Aorta (tissue), 5 donors: Measurements from ENCODE around the gene LILRB2. TPM values are rescaled to one million over a fixed set of nuclear protein-coding genes. Genes with fewer than 3 reads are reported as not detected.
"Not testable (repeated sequence)": the region's sequence is repeated elsewhere in the genome, so short reads cannot be mapped to it uniquely, and the experiment has no call there.

Experiments used
- ATAC-seq: fragments of 200-7000 bp; cut with Tn5 transposase; one replicate; pipeline ENCODE4 v1.9.1; 2022; ENCODE audit warnings: moderate library complexity; ENCODE audit not compliant: low FRiP score
- DNase-seq, 2 donors: peaks; one replicate each; pipeline ENCODE4 v3.0.0-alpha.2; 2020
- H3K27ac ChIP-seq, 2 donors: one replicate each; pipeline ENCODE4 v1.5.1; 2013; ENCODE audit warnings: low read length in 2 of 2, mild to moderate bottlenecking in 2 of 2, moderate library complexity in 2 of 2, control low read depth in 1 of 2, inconsistent platforms in 1 of 2, low read depth in 1 of 2
- H3K27me3 ChIP-seq, 2 donors: one replicate each; pipeline ENCODE4 v1.6.1; 2013; ENCODE audit warnings: control low read depth in 1 of 2, low read length in 1 of 2, mild to moderate bottlenecking in 1 of 2, moderate library complexity in 1 of 2; ENCODE audit not compliant: insufficient read depth in 2 of 2, control insufficient read depth in 1 of 2
- H3K36me3 ChIP-seq, 2 donors: one replicate each; pipeline ENCODE4 v1.6.1; 2013; ENCODE audit warnings: control low read depth in 1 of 2, low read length in 1 of 2, mild to moderate bottlenecking in 1 of 2; ENCODE audit not compliant: insufficient read depth in 2 of 2, control insufficient read depth in 1 of 2
- H3K4me1 ChIP-seq, 2 donors: one replicate each; pipeline ENCODE4 v1.6.1; 2013; ENCODE audit warnings: low read length in 2 of 2, control low read depth in 1 of 2, mild to moderate bottlenecking in 1 of 2, moderate library complexity in 1 of 2; ENCODE audit not compliant: insufficient read depth in 2 of 2, control insufficient read depth in 1 of 2
- H3K4me3 ChIP-seq, 2 donors: one replicate each; pipeline ENCODE4 v1.5.1; 2013; ENCODE audit warnings: low read length in 2 of 2, control low read depth in 1 of 2, mild to moderate bottlenecking in 1 of 2
- H3K9me3 ChIP-seq: one replicate; pipeline ENCODE4 v1.6.1; 2013; ENCODE audit warnings: mild to moderate bottlenecking, low read length; ENCODE audit not compliant: control insufficient read depth
- WGBS, 2 donors: extraction: QIAGEN DNeasy Blood & Tissue Kit; methylation state at CpG; one replicate each; pipeline ENCODE4 v1.1.7; 2013; 5-methylcytosine and 5-hydroxymethylcytosine counted together
- intact Hi-C, 2 donors: fragments of 100-400 bp; cut with DNase I; formaldehyde crosslinking; loops; one replicate each; pipeline versions ENCODE4 v1.14.2 to v1.15.0; 2022
- polyA plus RNA-seq, 2 donors: library from polyadenylated mRNA; stranded (reverse); fragments of 200-250 nt; gene quantifications; one replicate each; pipeline ENCODE4 v1.2.3, GENCODE V29; 2013
- total RNA-seq, 2 donors: library from RNA; stranded (reverse); fragmentation: NEBNext Ultra II Directional; extraction: Animal tissue kit (Norgen Biotek cat#: 25700); gene quantifications; one replicate each; pipeline ENCODE4 v1.2.1, GENCODE V29; 2021
- donor health status: healthy with polysubstance abuse.
- donor health status: Bipolar disorder and iron deficiency.
- donor health status: DM: no; HTN: no; CAD: no.
- donor health status: DM: no; HTN: no; CAD: no.
- donor health status: DM: yes; HTN: yes; CAD: no.

Gene LILRB2
- total and polyA plus RNA-seq, 4 donors: 0.38 to 22.7 (median 6.1) TPM

DNA sequence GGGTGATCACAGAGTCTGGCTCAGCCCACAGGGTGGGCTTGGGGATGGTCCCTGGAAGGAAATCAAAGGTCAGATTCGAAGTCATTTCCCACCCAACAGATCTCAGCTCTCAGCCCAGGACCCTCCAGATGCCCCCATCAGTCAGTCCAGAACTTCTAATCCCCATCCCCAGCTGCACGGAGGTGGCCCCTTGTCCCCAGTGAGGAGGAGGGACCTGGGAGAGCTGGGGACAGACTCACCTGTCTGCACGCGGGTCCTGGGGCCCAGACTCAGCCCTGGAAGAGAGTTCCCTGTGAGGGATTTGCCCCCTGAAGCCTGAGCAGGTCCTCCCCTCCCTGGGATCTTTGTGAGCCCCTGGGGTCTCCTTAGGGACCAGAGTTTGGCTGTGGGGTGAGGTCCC lies 885 bp downstream of the LILRB2 start:
- ATAC-seq: not testable (repeated sequence)
- WGBS, 2 donors: 44 to 48% methylated on average over 4 of the region's 4 CpGs

DNA sequence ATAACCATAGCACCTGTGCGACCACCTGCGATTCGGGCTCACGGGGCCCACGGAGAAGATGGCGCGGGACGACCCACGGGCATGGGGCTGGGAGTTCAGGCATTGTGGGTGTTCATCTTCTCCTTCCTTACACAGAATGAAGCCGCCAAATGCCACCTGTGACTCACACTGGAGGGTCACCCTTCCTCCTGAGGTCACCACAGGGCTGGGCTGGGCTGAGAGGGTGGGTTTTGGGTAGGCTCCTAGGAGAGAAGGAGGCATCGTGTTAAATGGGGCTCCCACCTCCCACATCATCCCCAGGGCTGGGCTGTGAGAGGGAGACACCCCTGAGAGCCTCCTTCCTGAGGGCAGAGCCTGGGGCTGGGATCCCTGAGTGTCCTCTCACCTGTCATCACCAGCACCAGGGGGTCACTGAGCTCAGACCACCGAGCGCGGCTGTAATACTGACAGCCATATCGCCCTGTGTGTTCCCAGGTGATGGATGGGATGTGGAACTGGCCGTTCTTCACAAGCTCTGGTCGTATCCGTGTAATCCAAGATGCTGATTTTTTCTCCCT lies 1.4 kb downstream of the LILRB2 start:
- Histone ChIP-seq H3K36me3 (no peaks in the 10 kb centered on the region), H3K9me3 (no peaks in the 10 kb centered on the region), H3K4me1 (no peaks in the 10 kb centered on the region), H3K4me3 (no peak overlapping the region), H3K27me3 (no peaks in the 10 kb centered on the region), H3K27ac (no peak overlapping the region)
- intact Hi-C loops: no loop called here
- DNase-seq (no peak), ATAC-seq (no peak)
- 73 to 77% methylated on average over 18 of the region's 18 CpGs for WGBS, 2 donors

More for the DNA sequence above, 885 bp downstream of the LILRB2 start:
- H3K4me1 ChIP-seq, intact Hi-C loops, H3K36me3 ChIP-seq, H3K27me3 ChIP-seq, H3K4me3 ChIP-seq, DNase-seq, H3K27ac ChIP-seq, H3K9me3 ChIP-seq: not testable (repeated sequence)

DNA sequence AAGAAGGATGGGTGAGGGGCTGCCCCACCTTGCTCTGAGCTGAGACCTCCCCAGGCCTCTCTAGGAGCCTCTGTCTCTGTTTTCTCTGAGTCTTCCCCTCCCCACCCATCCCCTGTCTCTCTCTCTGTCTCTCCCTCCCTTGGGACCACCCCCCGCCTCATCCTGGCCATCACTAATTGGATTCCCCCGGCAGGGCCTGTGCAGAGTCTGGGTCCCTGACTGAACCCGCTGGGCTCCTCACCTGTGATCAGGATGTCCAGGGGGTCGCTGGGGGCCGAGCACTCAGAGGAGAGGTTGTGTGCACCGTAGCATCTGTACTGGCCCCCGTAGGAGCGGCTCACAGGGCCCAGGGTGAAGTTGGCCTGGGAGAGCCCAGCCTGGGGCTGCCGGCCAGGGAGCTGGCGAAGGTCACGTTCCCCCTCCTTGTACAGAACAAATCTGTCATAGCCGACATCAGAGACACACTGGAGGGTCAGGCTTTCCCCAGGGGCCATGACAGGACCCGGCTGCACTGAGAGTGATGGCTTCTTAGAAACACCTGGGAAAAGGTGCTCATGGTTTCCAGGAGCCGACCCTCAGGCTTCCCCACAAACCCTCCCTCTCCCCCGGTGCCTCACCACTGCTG lies 2.2 kb downstream of the LILRB2 start:
- 73% methylated on average over 14 to 15 of the region's 15 CpGs for WGBS, 2 donors
- H3K27ac ChIP-seq, H3K4me1 ChIP-seq, DNase-seq, H3K9me3 ChIP-seq, H3K4me3 ChIP-seq, intact Hi-C loops, H3K36me3 ChIP-seq, ATAC-seq, H3K27me3 ChIP-seq: not testable (repeated sequence)

GRCh38 chr19:54278056-54278455 lies 2.9 kb downstream of the LILRB2 start:
- H3K27me3 ChIP-seq, H3K27ac ChIP-seq, DNase-seq, H3K36me3 ChIP-seq, ATAC-seq, H3K4me3 ChIP-seq, H3K9me3 ChIP-seq, H3K4me1 ChIP-seq, intact Hi-C loops: not testable (repeated sequence)
- WGBS, 2 donors: 76 to 82% methylated on average over 11 to 13 of the region's 13 CpGs

DNA sequence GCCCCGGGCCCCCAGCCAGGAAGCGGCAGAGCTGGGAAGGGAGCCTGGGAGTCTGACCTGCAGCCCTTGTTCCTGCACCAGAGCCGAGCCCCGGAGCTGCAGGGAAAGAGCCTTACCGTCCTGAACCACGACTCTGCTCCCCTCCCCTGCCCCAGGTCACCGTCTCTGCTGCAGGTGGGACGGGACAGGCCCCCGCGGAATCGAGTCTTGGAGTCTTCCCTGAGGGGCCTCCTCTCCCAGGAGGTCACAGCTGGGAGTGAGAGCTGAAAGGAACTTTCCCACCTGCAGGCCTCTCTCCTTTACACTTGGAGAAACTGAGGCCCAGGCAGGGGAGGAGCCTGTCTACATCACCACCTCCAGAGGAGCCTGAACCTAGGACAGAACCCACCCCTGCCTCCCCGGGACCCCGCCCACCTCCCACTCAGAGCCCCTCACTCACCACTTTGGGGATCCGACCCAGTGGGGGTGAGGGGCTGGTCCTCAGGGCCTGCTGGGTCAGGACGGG lies 3.7 kb downstream of the LILRB2 start:
- WGBS, 2 donors: 70 to 73% methylated on average over 13 to 15 of the region's 15 CpGs
- H3K9me3 ChIP-seq, H3K27ac ChIP-seq, intact Hi-C loops, ATAC-seq, H3K4me3 ChIP-seq, DNase-seq, H3K4me1 ChIP-seq, H3K27me3 ChIP-seq, H3K36me3 ChIP-seq: not testable (repeated sequence)

DNA sequence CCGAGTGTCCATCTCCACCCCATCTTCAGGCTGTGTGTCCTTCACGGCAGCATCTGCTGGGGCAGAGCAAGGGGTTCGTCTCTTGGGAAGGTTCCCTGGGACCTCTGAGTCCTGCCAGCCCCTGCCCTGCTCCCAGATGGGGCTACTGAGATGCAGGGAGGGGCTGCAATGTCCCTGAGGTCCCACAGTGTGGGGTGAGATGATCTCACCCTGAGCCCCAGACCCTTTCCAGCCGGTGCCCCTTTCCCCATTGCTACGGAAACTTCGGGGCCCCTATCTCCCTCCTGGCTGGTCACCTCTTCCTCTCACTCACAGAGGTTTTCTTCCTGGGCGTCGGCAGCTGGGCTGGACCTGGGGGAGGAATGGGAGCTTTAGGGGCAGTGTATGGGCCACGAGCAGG lies 5.0 kb downstream of the LILRB2 start:
- Histone ChIP-seq H3K36me3 (no peaks in the 10 kb centered on the region), H3K27me3 (no peaks in the 10 kb centered on the region), H3K27ac (no peak overlapping the region), H3K4me3 (no peak overlapping the region), H3K4me1 (no peaks in the 10 kb centered on the region), H3K9me3 (no peaks in the 10 kb centered on the region)
- DNase-seq: no peak
- no peak for ATAC-seq
- 60 to 68% methylated on average over 8 to 9 of the region's 9 CpGs for WGBS, 2 donors
- intact Hi-C loops: no loop called here

DNA sequence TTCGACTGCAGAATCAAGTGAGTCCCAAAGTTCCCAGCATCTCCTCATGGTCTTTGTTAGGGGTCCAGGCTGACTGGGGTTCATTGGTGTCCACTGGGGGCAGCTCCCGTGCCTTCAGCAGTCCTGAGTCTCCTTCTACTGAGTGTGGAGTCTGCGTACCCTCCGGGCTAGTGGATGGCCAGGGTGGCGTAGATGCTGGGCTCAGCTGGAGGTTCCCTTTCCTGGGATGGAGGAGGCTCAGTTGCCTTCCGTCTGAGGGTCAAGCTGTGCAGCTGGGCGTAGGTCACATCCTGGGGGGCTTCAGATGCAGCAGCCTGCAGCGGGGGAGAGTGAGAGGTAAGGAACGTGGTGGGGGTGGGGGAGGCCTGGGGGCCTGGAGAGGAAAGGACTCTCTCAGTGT lies 6.4 kb downstream of the LILRB2 start:
- H3K27me3 ChIP-seq, H3K27ac ChIP-seq, H3K9me3 ChIP-seq, ATAC-seq, intact Hi-C loops, H3K36me3 ChIP-seq, DNase-seq, H3K4me1 ChIP-seq, H3K4me3 ChIP-seq: not testable (repeated sequence)
- WGBS, 2 donors: 49 to 64% methylated on average over 7 to 9 of the region's 9 CpGs

DNA sequence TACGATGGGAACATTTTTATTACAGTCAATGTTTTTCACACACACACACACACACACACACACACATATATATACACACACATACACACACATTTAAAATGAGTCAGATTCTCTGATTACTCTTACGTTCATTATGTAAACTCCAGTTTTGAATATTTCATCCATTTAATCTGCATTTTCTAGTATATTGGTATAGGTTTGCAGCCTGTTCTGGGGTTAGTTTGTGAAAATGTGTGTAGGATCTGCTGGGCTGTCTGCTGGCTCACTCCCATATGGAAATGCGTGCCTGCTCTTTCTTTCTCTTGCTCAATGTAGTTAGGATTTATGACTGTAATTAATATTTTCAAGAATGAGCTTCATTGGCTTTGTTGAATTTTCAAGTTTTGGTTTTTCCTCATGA lies 7.1 kb downstream of the LILRB2 start:
- no peaks in the 10 kb centered on the region for H3K9me3 ChIP-seq
- H3K27me3 ChIP-seq: peaks cover 0 to 2% of the 10 kb centered on the region in 2 donors
- DNase-seq: no peak
- no peaks in the 10 kb centered on the region for H3K4me1 ChIP-seq
- ATAC-seq: no peak
- no peak overlapping the region for H3K4me3 ChIP-seq
- H3K36me3 ChIP-seq: no peaks in the 10 kb centered on the region
- H3K27ac ChIP-seq: no peak overlapping the region
- intact Hi-C loops: no loop called here
- WGBS, 2 donors: 56 to 68% methylated on average over 3 of the region's 3 CpGs

DNA sequence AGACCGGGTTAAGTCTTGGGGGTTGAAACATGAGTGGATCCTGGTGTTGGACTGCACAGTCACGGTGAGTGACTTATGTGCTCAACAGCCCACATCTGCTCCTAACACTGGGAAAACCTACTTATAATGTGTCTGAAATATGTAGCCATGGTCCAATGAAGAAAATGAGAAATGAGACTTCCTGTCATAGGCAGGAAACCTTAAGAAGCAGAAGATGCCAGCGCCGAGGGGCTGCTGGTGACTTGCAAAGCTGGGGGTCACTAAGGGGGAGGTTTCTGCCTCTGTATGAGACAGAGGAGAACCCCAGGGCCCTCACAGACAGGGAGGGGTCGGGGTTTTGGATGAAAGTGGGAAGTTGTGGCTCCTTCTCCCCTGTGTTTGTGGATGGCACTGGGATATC lies 8.7 kb downstream of the LILRB2 start:
- ATAC-seq, H3K27ac ChIP-seq, H3K4me3 ChIP-seq, H3K27me3 ChIP-seq, H3K4me1 ChIP-seq, DNase-seq, intact Hi-C loops, H3K36me3 ChIP-seq, H3K9me3 ChIP-seq: not testable (repeated sequence)
- 50 to 57% methylated on average over 5 of the region's 5 CpGs for WGBS, 2 donors
